ENCODE results near the gene GPR25.

Gene GPR25

GRCh38 chr1:200905411-200906052, 32.8 kb downstream of the GPR25 start:
- no peaks in the 10 kb centered on the region for H3K9me2 ChIP-seq (replicated peaks; ENCODE audit: insufficient read depth, low read length)
- no peaks in the 10 kb centered on the region for H3F3A ChIP-seq (ENCODE audit: insufficient read depth)
- H3K36me3 ChIP-seq (ENCODE audit: low read length), result no peaks in the 10 kb centered on the region
- H3K27me3 ChIP-seq (ENCODE audit: low read length), result no peaks in the 10 kb centered on the region
- H2AFZ ChIP-seq (ENCODE audit: low read depth, low read length, severe bottlenecking), result no peak overlapping the region
- no peak overlapping the region for H3K4me3 ChIP-seq (ENCODE audit: insufficient read depth, low read length, poor library complexity, severe bottlenecking)
- TF ChIP-seq CTCF (IDR thresholded peaks at IDR 0.05; ENCODE audit: insufficient read depth, low read length, poor library complexity, severe bottlenecking), result no peak
- TF ChIP-seq EZH2phosphoT487 (conservative IDR thresholded peaks at IDR 0.05; ENCODE audit: low read length), result no peak
- no peaks in the 10 kb centered on the region for H3K9me3 ChIP-seq (ENCODE audit: insufficient read depth, low read length)
- H3K9ac ChIP-seq (ENCODE audit: low read length), result no peak overlapping the region
- H4K20me1 ChIP-seq (ENCODE audit: low read depth, low read length), result no peaks in the 10 kb centered on the region
- H3K27ac ChIP-seq (ENCODE audit: low read depth, low read length), result no peak overlapping the region
- no peak overlapping the region for H3K4me2 ChIP-seq (ENCODE audit: low read depth, low read length, poor library complexity, severe bottlenecking)
- H3K79me2 ChIP-seq (ENCODE audit: insufficient read depth, low read length), result no peaks in the 10 kb centered on the region

GRCh38 chr1:200906491-200906890, 33.7 kb downstream of the GPR25 start:
- H3K9me3 ChIP-seq (ENCODE audit: insufficient read depth, low read length), result no peaks in the 10 kb centered on the region
- TF ChIP-seq EZH2phosphoT487 (conservative IDR thresholded peaks at IDR 0.05; ENCODE audit: low read length) (no peak), CTCF (IDR thresholded peaks at IDR 0.05; ENCODE audit: insufficient read depth, low read length, poor library complexity, severe bottlenecking) (no peak)
- no peak overlapping the region for H3K27ac ChIP-seq (ENCODE audit: low read depth, low read length)
- no peak overlapping the region for H3K9ac ChIP-seq (ENCODE audit: low read length)
- no peak overlapping the region for H2AFZ ChIP-seq (ENCODE audit: low read depth, low read length, severe bottlenecking)
- H3F3A ChIP-seq (ENCODE audit: insufficient read depth), result no peaks in the 10 kb centered on the region
- no peaks in the 10 kb centered on the region for H3K27me3 ChIP-seq (ENCODE audit: low read length)
- no peaks in the 10 kb centered on the region for H3K9me2 ChIP-seq (replicated peaks; ENCODE audit: insufficient read depth, low read length)
- no peaks in the 10 kb centered on the region for H3K36me3 ChIP-seq (ENCODE audit: low read length)
- H3K4me3 ChIP-seq (ENCODE audit: insufficient read depth, low read length, poor library complexity, severe bottlenecking), result no peak overlapping the region
- H4K20me1 ChIP-seq (ENCODE audit: low read depth, low read length), result no peaks in the 10 kb centered on the region
- no peak overlapping the region for H3K4me2 ChIP-seq (ENCODE audit: low read depth, low read length, poor library complexity, severe bottlenecking)
- H3K79me2 ChIP-seq (ENCODE audit: insufficient read depth, low read length), result no peaks in the 10 kb centered on the region

- TF ChIP-seq EZH2phosphoT487 (conservative IDR thresholded peaks at IDR 0.05; ENCODE audit: low read length) (no peak), CTCF (IDR thresholded peaks at IDR 0.05; ENCODE audit: insufficient read depth, low read length, poor library complexity, severe bottlenecking) (no peak)
- H3K4me2 ChIP-seq (ENCODE audit: low read depth, low read length, poor library complexity, severe bottlenecking), result no peak overlapping the region
These were observed 34.9 kb downstream of the GPR25 start for GRCh38 chr1:200907611-200908097.

More at GRCh38 chr1:200907611-200908097, 34.9 kb downstream of the GPR25 start:
- Histone ChIP-seq H3F3A (ENCODE audit: insufficient read depth) (no peaks in the 10 kb centered on the region), H3K4me3 (ENCODE audit: insufficient read depth, low read length, poor library complexity, severe bottlenecking) (no peak overlapping the region), H2AFZ (ENCODE audit: low read depth, low read length, severe bottlenecking) (no peak overlapping the region), H3K9ac (ENCODE audit: low read length) (no peak overlapping the region), H3K9me3 (ENCODE audit: insufficient read depth, low read length) (no peaks in the 10 kb centered on the region), H4K20me1 (ENCODE audit: low read depth, low read length) (no peaks in the 10 kb centered on the region), H3K27ac (ENCODE audit: low read depth, low read length) (no peak overlapping the region), H3K79me2 (ENCODE audit: insufficient read depth, low read length) (no peaks in the 10 kb centered on the region), H3K27me3 (ENCODE audit: low read length) (no peaks in the 10 kb centered on the region), H3K36me3 (ENCODE audit: low read length) (no peaks in the 10 kb centered on the region), H3K9me2 (replicated peaks; ENCODE audit: insufficient read depth, low read length) (no peaks in the 10 kb centered on the region)

All from SU-DHL-6 (cell line).